ENCODE data around the gene MAP3K4. TPM values are rescaled to one million over a fixed set of nuclear protein-coding genes. Genes with fewer than 3 reads are reported as not detected.

MAP3K4 gene
- total and polyA plus RNA-seq, 2 of the 8 experiments (the other 6 are each of a cell fraction or from before 2014, with no cell fraction given), result 16.6 to 51.6 TPM

DNA sequence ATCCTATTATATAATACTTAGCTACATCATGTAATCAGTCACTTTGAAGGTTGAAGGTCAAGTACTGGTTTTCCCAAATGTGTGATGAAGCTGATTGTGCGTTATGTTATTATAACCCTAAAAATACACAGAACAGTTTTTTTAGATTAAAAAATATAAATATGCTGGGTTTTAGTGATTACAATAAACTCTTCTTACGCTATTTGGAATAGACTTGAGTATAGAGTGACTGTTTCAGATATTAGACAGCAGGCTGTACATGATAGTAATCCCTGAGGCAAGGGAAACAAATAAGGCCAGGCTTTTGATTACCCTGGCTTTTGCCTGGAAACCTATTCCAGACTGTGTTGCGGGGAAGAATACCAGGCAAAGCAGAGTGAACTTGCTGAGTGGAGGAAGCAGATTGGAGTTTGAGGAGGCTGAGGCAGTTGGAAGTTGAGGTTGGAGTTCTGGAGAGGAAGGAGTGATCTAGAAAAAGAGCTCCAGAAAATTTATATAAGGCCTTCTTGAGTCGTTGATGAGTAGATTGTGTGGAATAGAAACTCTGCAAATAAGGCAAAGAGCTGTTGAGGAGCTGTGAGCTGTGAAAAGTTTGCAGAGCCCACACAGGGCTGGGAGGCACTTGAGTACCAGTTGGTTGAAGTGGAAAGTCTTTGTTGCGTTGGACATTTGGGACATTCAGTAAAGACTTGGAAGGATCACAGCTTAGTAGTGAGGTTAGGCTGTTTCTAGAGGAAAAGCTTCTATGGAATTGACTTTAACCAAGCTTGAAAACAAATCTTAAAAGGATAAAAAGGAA is 26.4 kb downstream of the MAP3K4 start (continued):
- TF ChIP-seq CTBP2 (IDR thresholded peaks at IDR 0.05; ENCODE audit: borderline replicate concordance, insufficient read depth, insufficient read length, low read length) (no peak), SIX5 (IDR thresholded peaks at IDR 0.05; ENCODE audit: low read depth, low read length) (no peak)
